ENCODE data around the gene SRCAP. TPM values are rescaled to one million over a fixed set of nuclear protein-coding genes. Genes with fewer than 3 reads are reported as not detected.
"Not testable (repeated sequence)": the region's sequence is repeated elsewhere in the genome, so short reads cannot be mapped to it uniquely, and the experiment has no call there.

SRCAP gene
- total RNA-seq, 1 donor, result 15.1 TPM

DNA sequence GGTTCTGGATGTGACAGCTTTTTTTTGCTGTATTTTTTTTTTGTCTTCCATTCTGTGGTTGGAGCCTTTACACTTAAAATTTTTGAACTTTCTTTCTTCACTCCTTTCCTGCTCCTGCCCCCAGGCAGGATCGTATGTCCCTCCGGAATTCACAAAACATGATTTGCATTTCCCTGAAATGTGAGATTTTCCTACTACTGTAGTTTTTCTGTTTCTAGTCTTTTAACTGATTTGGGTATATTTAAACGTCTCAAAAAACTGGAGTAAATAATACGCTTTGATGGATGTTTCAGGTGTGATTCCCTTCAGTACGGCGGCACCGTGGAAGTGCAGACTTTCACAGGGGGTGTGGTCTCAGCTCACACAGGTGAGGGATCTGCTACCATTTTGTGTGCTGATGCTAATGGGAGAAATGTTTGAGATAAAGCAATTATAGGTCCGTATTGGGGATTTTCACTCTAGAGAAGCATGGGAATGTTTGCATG, 686 bp downstream of the SRCAP start:
- TF ChIP-seq, protein P1, sequence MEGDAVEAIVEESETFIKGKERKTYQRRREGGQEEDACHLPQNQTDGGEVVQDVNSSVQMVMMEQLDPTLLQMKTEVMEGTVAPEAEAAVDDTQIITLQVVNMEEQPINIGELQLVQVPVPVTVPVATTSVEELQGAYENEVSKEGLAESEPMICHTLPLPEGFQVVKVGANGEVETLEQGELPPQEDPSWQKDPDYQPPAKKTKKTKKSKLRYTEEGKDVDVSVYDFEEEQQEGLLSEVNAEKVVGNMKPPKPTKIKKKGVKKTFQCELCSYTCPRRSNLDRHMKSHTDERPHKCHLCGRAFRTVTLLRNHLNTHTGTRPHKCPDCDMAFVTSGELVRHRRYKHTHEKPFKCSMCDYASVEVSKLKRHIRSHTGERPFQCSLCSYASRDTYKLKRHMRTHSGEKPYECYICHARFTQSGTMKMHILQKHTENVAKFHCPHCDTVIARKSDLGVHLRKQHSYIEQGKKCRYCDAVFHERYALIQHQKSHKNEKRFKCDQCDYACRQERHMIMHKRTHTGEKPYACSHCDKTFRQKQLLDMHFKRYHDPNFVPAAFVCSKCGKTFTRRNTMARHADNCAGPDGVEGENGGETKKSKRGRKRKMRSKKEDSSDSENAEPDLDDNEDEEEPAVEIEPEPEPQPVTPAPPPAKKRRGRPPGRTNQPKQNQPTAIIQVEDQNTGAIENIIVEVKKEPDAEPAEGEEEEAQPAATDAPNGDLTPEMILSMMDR (IDR thresholded peaks at IDR 0.05; ENCODE audit: insufficient read depth, low read depth, low read length), result no peak
- no peak for DNase-seq (ENCODE audit: low read depth)
- H3K4me3 ChIP-seq (ENCODE audit: low read depth, low read length), result peak overlapping the region; percentile 95

DNA sequence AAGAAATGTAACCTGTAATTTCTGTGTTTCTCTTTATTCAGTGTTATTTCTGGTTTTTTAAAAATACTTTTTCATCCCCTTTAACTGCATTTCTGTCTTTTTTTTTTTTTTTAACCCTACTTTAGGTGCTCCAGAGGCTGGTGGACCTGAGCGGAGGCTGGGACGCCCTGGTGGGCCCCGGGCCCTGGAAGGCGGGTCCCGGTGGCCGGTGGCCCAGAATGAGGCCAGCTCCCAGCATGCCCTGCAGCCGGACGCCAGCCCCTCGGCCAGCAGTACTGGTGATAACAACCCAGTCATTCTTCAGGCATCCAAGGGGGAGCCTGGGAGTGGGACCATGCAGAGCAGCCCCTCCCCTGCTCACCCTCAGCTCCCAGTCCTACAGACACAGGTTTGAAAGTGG, 1.5 kb downstream of the SRCAP start:
- H3K4me3 ChIP-seq (ENCODE audit: low read depth, low read length), result no peak overlapping the region
- DNase-seq (ENCODE audit: low read depth), result peak; percentile 10

DNA sequence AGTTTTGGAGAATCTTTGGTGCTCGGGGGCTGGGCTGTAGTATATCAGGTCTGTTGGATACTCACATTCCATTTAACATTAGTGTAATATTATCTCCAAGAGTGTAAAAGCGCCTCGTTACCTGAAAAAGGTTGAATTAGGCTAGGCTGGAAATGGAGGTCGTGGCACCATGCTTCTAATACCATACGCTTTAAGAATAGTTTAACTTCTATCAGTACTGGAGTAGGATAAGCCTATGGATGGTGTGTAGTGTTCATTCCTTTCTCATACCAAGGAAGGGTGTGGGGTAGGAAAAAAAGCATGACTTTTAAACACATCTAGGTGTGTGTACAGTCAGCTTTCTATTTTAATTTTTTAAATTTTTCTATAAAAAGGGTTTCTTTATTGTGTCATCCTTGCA, 2.0 kb downstream of the SRCAP start:
- no peak for DNase-seq (ENCODE audit: low read depth)
- TF ChIP-seq, protein P1 (IDR thresholded peaks at IDR 0.05; ENCODE audit: insufficient read depth, low read depth, low read length), result no peak
- no peak overlapping the region for H3K4me3 ChIP-seq (ENCODE audit: low read depth, low read length)

More for the DNA sequence above, 1.5 kb downstream of the SRCAP start:
- TF ChIP-seq, protein P1 (IDR thresholded peaks at IDR 0.05; ENCODE audit: insufficient read depth, low read depth, low read length), result no peak

DNA sequence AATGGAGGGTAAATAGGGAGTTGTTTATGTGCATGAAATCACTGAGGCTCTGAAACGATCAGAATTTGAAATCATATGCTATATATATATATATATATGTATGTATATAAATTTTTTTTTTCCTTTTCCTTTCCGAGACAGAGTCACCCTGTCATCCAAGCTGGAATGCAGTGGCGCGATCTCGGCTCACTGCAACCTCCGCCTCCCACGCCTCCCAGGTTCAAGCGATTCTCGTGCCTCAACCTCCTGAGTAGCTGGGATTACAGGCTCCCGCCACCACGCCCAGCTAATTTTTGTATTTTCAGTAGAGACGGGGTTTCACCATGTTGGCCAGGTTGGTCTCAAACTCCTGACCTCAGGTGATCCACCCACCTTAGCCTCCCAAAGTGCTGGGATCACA, 4.1 kb downstream of the SRCAP start:
- DNase-seq (ENCODE audit: low read depth); H3K4me3 ChIP-seq (ENCODE audit: low read depth, low read length): not testable (repeated sequence)

DNA sequence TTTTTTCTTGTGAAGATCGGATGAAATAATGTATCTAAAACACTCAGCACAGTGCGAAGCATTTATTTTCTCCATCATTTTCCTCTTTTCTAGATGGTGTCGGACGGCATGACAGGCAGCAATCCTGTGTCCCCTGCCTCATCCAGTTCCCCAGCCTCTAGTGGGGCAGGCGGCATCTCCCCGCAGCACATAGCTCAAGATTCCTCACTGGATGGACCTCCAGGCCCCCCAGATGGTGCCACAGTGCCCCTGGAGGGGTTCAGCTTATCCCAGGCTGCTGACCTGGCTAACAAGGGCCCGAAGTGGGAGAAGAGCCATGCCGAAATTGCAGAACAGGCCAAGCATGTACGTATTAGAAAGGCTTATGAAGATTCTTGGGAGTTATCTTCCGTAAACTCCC, 5.0 kb downstream of the SRCAP start:
- H3K4me3 ChIP-seq (ENCODE audit: low read depth, low read length), result no peak overlapping the region
- TF ChIP-seq, protein P1 (IDR thresholded peaks at IDR 0.05; ENCODE audit: insufficient read depth, low read depth, low read length), result no peak
- DNase-seq (ENCODE audit: low read depth), result no peak

DNA sequence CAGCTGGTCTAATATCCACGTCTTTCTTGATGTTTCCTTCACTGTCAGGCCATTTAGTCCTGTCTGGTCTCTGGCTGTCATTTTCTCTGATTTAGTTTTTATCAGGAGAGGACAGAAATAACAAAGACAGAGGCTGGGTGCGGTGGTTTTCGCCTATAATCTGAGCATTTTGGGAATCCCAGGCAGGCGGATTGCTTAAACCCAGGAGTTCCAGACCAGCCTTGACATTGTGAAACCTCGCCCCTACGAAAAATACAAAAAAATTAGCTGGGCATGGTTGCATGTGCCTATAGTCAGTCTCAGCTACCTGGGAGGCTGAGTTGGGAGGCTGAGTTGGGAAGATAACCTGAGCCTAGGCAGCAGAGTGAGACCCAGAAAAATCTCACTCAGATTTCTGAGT, 7.1 kb downstream of the SRCAP start:
- no peak overlapping the region for H3K4me3 ChIP-seq (ENCODE audit: low read depth, low read length)
- no peak for DNase-seq (ENCODE audit: low read depth)
- TF ChIP-seq, protein P1 (IDR thresholded peaks at IDR 0.05; ENCODE audit: insufficient read depth, low read depth, low read length), result no peak

DNA sequence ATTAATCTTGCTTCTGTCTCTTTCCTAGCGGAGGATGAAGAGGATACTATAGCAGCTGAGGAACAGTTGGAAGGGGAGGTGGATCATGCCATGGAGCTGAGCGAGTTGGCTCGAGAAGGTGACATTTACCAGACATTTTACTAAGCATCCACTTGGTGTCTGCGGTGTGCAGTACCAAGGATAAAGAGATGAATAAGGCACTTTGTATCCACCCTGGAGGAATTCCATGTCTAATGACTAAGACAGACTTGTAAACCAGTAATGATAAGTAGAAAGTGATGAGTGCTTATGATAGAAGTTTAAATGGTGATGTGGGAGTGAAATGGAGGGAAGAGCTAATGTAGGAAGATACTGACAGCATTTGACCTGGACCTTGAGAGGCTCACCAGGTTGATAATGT, 12.0 kb downstream of the SRCAP start:
- no peak for DNase-seq (ENCODE audit: low read depth)
- TF ChIP-seq, protein P1 (IDR thresholded peaks at IDR 0.05; ENCODE audit: insufficient read depth, low read depth, low read length), result no peak
- H3K4me3 ChIP-seq (ENCODE audit: low read depth, low read length), result no peak overlapping the region
